ENCODE results near the gene MRPL57. TPM values are rescaled to one million over a fixed set of nuclear protein-coding genes. Genes with fewer than 3 reads are reported as not detected.
A peak's percentile ranks its signal among the peaks of the same experiment; 100 is the strongest.

The MRPL57 gene
- total RNA-seq = 10 to 100 TPM; 22.2 to 22.9 TPM
- polyA plus RNA-seq (2013, experiment 1 of 2) = 23.6 TPM
- polyA plus RNA-seq (2013, experiment 2 of 2) = 21.6 TPM
- long read RNA-seq, experiment 1, transcript MRPL57-201 (2 exons, 2,246 nt) = major isoform, 32 of 56 reads
- long read RNA-seq, experiment 1, partial matches to known transcripts = 0 of 56 reads
- long read RNA-seq, experiment 1, other reads (novel, unspliced or antisense) = 24 of 56 reads
- long read RNA-seq, experiment 2, transcript MRPL57-201 (2 exons, 2,246 nt) = major isoform, 60 of 63 reads
- long read RNA-seq, experiment 2, partial matches to known transcripts = 0 of 63 reads
- long read RNA-seq, experiment 2, other reads (novel, unspliced or antisense) = 3 of 63 reads
- long read RNA-seq, experiment 3, transcript MRPL57-201 (2 exons, 2,246 nt) = major isoform, 41 of 47 reads
- long read RNA-seq, experiment 3, partial matches to known transcripts = 0 of 47 reads
- long read RNA-seq, experiment 3, other reads (novel, unspliced or antisense) = 6 of 47 reads
- long read RNA-seq, experiment 4, partial matches to known transcripts = 0 of 1 reads
- long read RNA-seq, experiment 4, other reads (novel, unspliced or antisense) = 1 of 1 reads

DNA sequence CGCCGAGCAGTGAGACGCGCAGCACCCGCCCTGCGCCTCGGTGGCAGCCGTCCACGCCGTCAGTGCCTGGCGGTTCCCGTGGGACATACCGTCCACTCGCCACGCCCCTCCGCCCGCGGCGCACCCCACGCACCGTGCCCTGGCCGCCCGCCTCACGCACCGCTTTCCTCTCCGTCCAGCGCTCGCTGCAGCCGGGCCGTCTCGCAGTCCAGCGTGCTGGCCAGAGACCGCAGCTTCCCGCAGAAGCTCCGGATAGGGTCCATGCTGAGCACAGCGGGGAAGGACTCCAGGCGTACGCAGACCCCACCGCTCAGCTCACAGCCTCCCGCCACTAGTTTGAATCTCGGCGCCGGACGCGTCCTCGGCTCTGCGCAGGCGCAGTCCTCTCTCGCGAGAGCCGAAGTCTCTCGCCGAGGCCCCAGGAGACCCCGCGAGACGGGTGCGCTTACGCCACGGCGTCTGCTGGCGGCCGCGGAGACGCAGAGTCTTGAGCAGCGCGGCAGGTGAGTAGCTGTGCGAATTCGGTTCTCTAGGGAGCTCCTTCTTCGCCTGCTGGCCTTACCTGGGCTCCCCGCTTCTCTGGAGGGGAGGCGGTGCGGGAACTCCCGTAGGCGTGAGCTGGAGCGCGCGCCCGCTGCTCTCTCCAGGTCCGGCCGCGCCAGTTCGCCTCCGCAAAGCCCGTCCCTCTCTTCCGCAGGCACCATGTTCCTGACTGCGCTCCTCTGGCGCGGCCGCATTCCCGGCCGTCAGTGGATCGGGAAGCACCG lies at the start of gene MRPL57, which contains the start of gene SKA3:
Gene MRPL57, plus strand, starts transcription at position 444 of the 767 bp plus-strand sequence. Its CDS starts 259 bp downstream, at position 703.
Gene SKA3, minus strand, starts transcription at position 338 of the 767 bp plus-strand sequence. Its CDS starts 75 bp downstream, at position 263.
- H3K9me3 Mint-ChIP-seq = peaks cover 5% of the 10 kb centered on the region
- TF ChIP-seq, protein P1, sequence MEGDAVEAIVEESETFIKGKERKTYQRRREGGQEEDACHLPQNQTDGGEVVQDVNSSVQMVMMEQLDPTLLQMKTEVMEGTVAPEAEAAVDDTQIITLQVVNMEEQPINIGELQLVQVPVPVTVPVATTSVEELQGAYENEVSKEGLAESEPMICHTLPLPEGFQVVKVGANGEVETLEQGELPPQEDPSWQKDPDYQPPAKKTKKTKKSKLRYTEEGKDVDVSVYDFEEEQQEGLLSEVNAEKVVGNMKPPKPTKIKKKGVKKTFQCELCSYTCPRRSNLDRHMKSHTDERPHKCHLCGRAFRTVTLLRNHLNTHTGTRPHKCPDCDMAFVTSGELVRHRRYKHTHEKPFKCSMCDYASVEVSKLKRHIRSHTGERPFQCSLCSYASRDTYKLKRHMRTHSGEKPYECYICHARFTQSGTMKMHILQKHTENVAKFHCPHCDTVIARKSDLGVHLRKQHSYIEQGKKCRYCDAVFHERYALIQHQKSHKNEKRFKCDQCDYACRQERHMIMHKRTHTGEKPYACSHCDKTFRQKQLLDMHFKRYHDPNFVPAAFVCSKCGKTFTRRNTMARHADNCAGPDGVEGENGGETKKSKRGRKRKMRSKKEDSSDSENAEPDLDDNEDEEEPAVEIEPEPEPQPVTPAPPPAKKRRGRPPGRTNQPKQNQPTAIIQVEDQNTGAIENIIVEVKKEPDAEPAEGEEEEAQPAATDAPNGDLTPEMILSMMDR (conservative IDR thresholded peaks at IDR 0.05) = peak; percentile 14
- Histone ChIP-seq H3K4me1 (ENCODE audit: control insufficient read depth, insufficient read depth, low read length) (no peaks in the 10 kb centered on the region), H3K27ac (ENCODE audit: low read depth, low read length) (peak within 1 kb of the TSS; percentile 92), H3K4me3 (ENCODE audit: low read length) (peak within 1 kb of the TSS; percentile 95), H3K27me3 (ENCODE audit: control insufficient read depth, insufficient read depth, low read length, poor library complexity, severe bottlenecking) (no peaks in the 10 kb centered on the region), H3K9ac (ENCODE audit: extremely low read depth, low read length, poor library complexity, severe bottlenecking) (peak within 1 kb of the TSS; percentile 89), H3K9me3 (ENCODE audit: control insufficient read depth, low read length) (no peaks in the 10 kb centered on the region), H3K36me3 (ENCODE audit: control insufficient read depth, insufficient read depth, low read length) (peaks cover 5% of the 10 kb centered on the region)
- 0% methylated on average over 51 to 93 of the region's 93 CpGs for WGBS, 2 experiments (ENCODE audit: insufficient coverage in 1 of 2, insufficient read length in 1 of 2)
- peak within 1 kb of the TSS; percentile 93 for H3K4me3 Mint-ChIP-seq
- H3K4me1 Mint-ChIP-seq = peaks cover 5% of the 10 kb centered on the region
- H3K27me3 Mint-ChIP-seq (ENCODE audit: insufficient read depth) = no peaks in the 10 kb centered on the region
- peak within 1 kb of the TSS; percentile 97 for H3K27ac Mint-ChIP-seq
- peak; percentile 98 for DNase-seq
- peaks cover 18% of the 10 kb centered on the region for H3K36me3 Mint-ChIP-seq (ENCODE audit: low read depth)

DNA sequence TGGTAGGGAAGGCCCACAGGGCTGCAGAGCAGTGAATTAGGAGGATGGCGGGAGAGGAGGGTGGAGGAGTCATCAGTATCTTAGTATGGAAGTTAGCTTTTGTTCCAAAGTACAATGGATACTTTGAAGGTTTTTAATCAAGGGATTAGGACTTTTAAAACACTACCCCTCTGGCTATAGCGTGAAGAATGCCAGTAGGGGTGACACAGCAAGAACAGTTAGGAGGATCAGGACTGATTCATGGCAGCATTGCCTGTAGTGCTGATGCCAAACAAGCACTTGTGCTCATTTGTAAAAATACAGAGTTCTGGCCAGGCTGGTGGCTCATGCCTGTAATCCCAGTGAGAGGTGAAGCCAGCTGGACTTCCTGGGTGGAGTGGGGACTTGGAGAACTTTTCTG lies 46.3 kb upstream of the MRPL57 start:
- no peaks in the 10 kb centered on the region for H3K4me1 ChIP-seq (ENCODE audit: control insufficient read depth, insufficient read depth, low read length)
- H3K36me3 ChIP-seq (ENCODE audit: control insufficient read depth, insufficient read depth, low read length) = no peaks in the 10 kb centered on the region
- WGBS, 2 experiments (ENCODE audit: insufficient coverage in 1 of 2, insufficient read length in 1 of 2) = 84 to 96% methylated on average over 2 of the region's 2 CpGs
- no peak overlapping the region for H3K4me3 ChIP-seq (ENCODE audit: low read length)
- Mint-ChIP-seq H3K27ac (no peak overlapping the region), H3K4me3 (no peak overlapping the region), H3K36me3 (ENCODE audit: low read depth) (no peaks in the 10 kb centered on the region), H3K4me1 (no peaks in the 10 kb centered on the region), H3K9me3 (peaks cover 8% of the 10 kb centered on the region), H3K27me3 (ENCODE audit: insufficient read depth) (no peaks in the 10 kb centered on the region)
- H3K27ac ChIP-seq (ENCODE audit: low read depth, low read length) = no peak overlapping the region
- H3K9me3 ChIP-seq (ENCODE audit: control insufficient read depth, low read length) = no peaks in the 10 kb centered on the region
- H3K9ac ChIP-seq (ENCODE audit: extremely low read depth, low read length, poor library complexity, severe bottlenecking) = no peak overlapping the region
- DNase-seq = no peak
- TF ChIP-seq, protein P1 (conservative IDR thresholded peaks at IDR 0.05) = no peak
- no peaks in the 10 kb centered on the region for H3K27me3 ChIP-seq (ENCODE audit: control insufficient read depth, insufficient read depth, low read length, poor library complexity, severe bottlenecking)

DNA sequence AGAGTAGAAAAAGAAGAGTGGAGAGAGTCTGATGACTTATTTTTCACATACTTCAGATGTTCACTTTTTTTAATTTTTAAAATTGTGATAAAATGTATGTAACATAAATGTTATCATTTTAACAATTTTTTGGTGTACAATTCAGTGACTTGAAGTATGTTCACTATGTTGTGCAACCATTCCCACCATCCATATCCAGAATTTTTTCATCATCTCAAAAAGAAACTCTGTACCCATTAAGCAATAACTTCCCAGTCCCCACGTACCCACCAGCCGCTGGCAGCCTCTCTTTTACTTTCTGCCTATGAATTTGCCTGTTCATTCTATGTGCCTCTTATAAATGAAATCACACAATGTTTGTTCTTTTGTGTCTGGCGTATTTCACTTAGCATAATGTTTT lies 43.4 kb upstream of the MRPL57 start:
- no peak overlapping the region for H3K27ac ChIP-seq (ENCODE audit: low read depth, low read length)
- peaks cover 3% of the 10 kb centered on the region for H3K36me3 Mint-ChIP-seq (ENCODE audit: low read depth)
- no peak for DNase-seq
- H3K4me1 Mint-ChIP-seq = no peaks in the 10 kb centered on the region
- H3K9ac ChIP-seq (ENCODE audit: extremely low read depth, low read length, poor library complexity, severe bottlenecking) = no peak overlapping the region
- H3K4me3 Mint-ChIP-seq = no peak overlapping the region
- H3K27ac Mint-ChIP-seq = no peak overlapping the region
- H3K9me3 ChIP-seq (ENCODE audit: control insufficient read depth, low read length) = no peaks in the 10 kb centered on the region
- no peaks in the 10 kb centered on the region for H3K27me3 ChIP-seq (ENCODE audit: control insufficient read depth, insufficient read depth, low read length, poor library complexity, severe bottlenecking)
- H3K4me1 ChIP-seq (ENCODE audit: control insufficient read depth, insufficient read depth, low read length) = no peaks in the 10 kb centered on the region
- TF ChIP-seq, protein P1 (conservative IDR thresholded peaks at IDR 0.05) = no peak
- no peaks in the 10 kb centered on the region for H3K27me3 Mint-ChIP-seq (ENCODE audit: insufficient read depth)
- peaks cover 19% of the 10 kb centered on the region for H3K9me3 Mint-ChIP-seq
- no peaks in the 10 kb centered on the region for H3K36me3 ChIP-seq (ENCODE audit: control insufficient read depth, insufficient read depth, low read length)
- H3K4me3 ChIP-seq (ENCODE audit: low read length) = no peak overlapping the region
- WGBS, 2 experiments (ENCODE audit: insufficient coverage in 1 of 2, insufficient read length in 1 of 2) = 91 to 95% methylated on average over 3 of the region's 3 CpGs

Data from endodermal cell (in vitro differentiated cells).